OCI-LY7 (cell line): ENCODE measurements around the gene FAM174B. TPM values are rescaled to one million over a fixed set of nuclear protein-coding genes. Genes with fewer than 3 reads are reported as not detected.

Experiments used
- BruUV-seq: library from RNA; stranded (reverse); fragments of 400-500 nt; replicated peaks from 2 replicates; lab custom pipeline; 2021; lab: Mats Ljungman, UMichigan
- CTCF ChIA-PET: fragments of 300-600 bp; sonication (Branson Sonifier 250); formaldehyde crosslinking; loops from one replicate; lab custom pipeline; 2022; ENCODE audit warnings: antibody characterized with exemption; ENCODE audit not compliant: unreplicated experiment; lab: Charles Lee
- POLR2A ChIA-PET: fragments of 300-600 bp; sonication (Branson Sonifier 250); formaldehyde crosslinking; loops from one replicate; lab custom pipeline; 2022; ENCODE audit warnings: antibody characterized with exemption; lab: Charles Lee
- DNase-seq: peaks from one replicate; pipeline ENCODE4 v3.0.0-alpha.2; 2015; ENCODE audit warnings: low spot score
- H2AFZ ChIP-seq: fragments of 200-600 bp; sonication (generic), shearing (Covaris generic); 2 replicates; pipeline ENCODE4 v1.6.1; 2014; ENCODE audit warnings: mild to moderate bottlenecking, antibody characterized with exemption, low read length, moderate library complexity
- H3K27ac ChIP-seq: fragments of 200-600 bp; sonication (generic); 2 replicates; pipeline ENCODE4 v1.5.1; 2014; ENCODE audit warnings: mixed run types, low read depth, mild to moderate bottlenecking, moderate library complexity, low read length, inconsistent platforms; ENCODE audit not compliant: poor library complexity, severe bottlenecking
- H3K36me3 ChIP-seq: fragments of 200-600 bp; sonication (generic); 2 replicates; pipeline ENCODE4 v1.6.1; 2014; ENCODE audit warnings: mild to moderate bottlenecking, antibody characterized with exemption, low read length, moderate library complexity, mixed read lengths; ENCODE audit not compliant: insufficient read depth
- H3K4me1 ChIP-seq: fragments of 200-600 bp; sonication (generic); 2 replicates; pipeline ENCODE4 v1.5.1; 2014; ENCODE audit warnings: mild to moderate bottlenecking, low read length; ENCODE audit not compliant: insufficient read depth, poor library complexity, severe bottlenecking
- H3K4me2 ChIP-seq: fragments of 200-600 bp; sonication (generic); 2 replicates; pipeline ENCODE4 v1.6.1; 2014; ENCODE audit warnings: mild to moderate bottlenecking, low read length
- H3K4me3 ChIP-seq: fragments of 200-600 bp; sonication (generic); 2 replicates; pipeline ENCODE4 v1.5.1; 2014; ENCODE audit warnings: mild to moderate bottlenecking, low read depth, low read length; ENCODE audit not compliant: poor library complexity, severe bottlenecking
- H3K79me2 ChIP-seq: fragments of 200-600 bp; sonication (generic); 2 replicates; pipeline ENCODE4 v1.6.1; 2016; ENCODE audit warnings: low read depth, mild to moderate bottlenecking, low read length, moderate library complexity, mixed read lengths; ENCODE audit not compliant: insufficient read depth
- H3K9me2 ChIP-seq: fragments of 200-600 bp; sonication (generic); 2 replicates; pipeline ENCODE4 v1.6.1; 2016; ENCODE audit warnings: mild to moderate bottlenecking, low read length, mixed read lengths; ENCODE audit not compliant: insufficient read depth
- H3K9me3 ChIP-seq: fragments of 200-600 bp; sonication (generic); 2 replicates; pipeline ENCODE4 v1.6.1; 2014; ENCODE audit warnings: mild to moderate bottlenecking, mixed run types, low read length, mixed read lengths
- H4K20me1 ChIP-seq: fragments of 200-600 bp; sonication (generic); 2 replicates; pipeline ENCODE4 v1.6.1; 2014; ENCODE audit warnings: mild to moderate bottlenecking, antibody characterized with exemption, low read length, moderate library complexity, mixed read lengths; ENCODE audit not compliant: insufficient read depth
- EZH2phosphoT487 ChIP-seq: fragments of 200-600 bp; sonication (generic); IDR thresholded peaks from 2 replicates; pipeline ENCODE4 v1.6.1; 2018; ENCODE audit warnings: low read depth, borderline replicate concordance, mild to moderate bottlenecking, mixed run types, antibody characterized with exemption, low read length, moderate library complexity, mixed read lengths
- intact Hi-C: fragments of 100-400 bp; cut with micrococcal nuclease; formaldehyde crosslinking; loops from one replicate; pipeline ENCODE4 v1.10.0; 2022; ENCODE audit not compliant: unreplicated experiment
- total RNA-seq, 2 experiments: library from RNA; depleted of rRNA in 1 of 2; stranded (reverse); fragments of >200 nt in 1 of 2; shearing (Covaris generic) in 1 of 2; gene quantifications; 2 replicates each; pipeline ENCODE4 v1.2.3, GENCODE V29; 2014 to 2022
- TF ChIP-seq, protein P1 (sequence below): fragments of 200-600 bp; sonication (generic); conservative IDR thresholded peaks from 2 replicates; pipeline ENCODE4 v1.5.1; 2014; ENCODE audit warnings: mild to moderate bottlenecking, antibody characterized with exemption, low read length, moderate library complexity, mixed read lengths

The FAM174B gene
- total RNA-seq, 2 experiments from 2014 or later, result 1.3 to 24.4 TPM

DNA sequence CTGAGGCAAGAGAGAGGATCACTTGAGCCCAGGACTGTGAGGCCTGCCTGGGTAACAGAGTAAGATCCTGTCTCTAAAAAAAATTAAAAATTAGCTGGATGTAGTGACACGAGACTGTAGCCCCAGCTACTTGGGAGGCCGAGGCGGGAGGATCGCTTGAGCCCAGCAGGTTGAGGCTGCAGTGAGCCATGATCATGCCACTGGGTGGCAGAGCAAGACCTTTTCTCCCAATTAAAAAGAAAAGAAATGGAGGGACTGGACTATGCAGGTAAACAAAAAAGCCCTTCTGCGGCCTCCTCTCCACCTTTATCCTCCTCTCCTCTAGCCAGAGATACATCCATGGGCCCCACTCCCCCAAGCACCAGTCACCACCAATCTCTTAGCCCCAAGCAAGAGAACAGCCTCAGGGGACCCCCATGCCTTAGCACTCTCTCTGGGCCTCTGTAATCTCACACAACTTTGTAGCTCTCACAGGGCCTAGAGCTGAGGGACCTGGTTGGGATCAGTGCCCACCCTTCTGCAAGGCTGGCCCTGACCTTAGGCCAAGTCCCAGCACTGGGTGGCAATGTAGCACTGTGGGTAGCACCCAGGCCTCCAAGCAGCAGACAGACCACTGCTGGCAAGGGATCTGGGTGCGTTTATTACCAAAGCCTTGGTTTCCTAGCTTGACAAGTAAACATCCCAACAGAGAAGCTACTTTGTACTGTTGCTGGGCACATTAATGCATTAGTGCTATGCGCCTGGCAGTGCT, 43.4 kb downstream of the FAM174B start:
- TF ChIP-seq, protein P1, sequence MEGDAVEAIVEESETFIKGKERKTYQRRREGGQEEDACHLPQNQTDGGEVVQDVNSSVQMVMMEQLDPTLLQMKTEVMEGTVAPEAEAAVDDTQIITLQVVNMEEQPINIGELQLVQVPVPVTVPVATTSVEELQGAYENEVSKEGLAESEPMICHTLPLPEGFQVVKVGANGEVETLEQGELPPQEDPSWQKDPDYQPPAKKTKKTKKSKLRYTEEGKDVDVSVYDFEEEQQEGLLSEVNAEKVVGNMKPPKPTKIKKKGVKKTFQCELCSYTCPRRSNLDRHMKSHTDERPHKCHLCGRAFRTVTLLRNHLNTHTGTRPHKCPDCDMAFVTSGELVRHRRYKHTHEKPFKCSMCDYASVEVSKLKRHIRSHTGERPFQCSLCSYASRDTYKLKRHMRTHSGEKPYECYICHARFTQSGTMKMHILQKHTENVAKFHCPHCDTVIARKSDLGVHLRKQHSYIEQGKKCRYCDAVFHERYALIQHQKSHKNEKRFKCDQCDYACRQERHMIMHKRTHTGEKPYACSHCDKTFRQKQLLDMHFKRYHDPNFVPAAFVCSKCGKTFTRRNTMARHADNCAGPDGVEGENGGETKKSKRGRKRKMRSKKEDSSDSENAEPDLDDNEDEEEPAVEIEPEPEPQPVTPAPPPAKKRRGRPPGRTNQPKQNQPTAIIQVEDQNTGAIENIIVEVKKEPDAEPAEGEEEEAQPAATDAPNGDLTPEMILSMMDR, result no peak
- TF ChIP-seq EZH2phosphoT487, result no peak
- BruUV-seq, result no TSS peak
- Histone ChIP-seq H3K4me3 (no peak overlapping the region), H3K9me2 (no peaks in the 10 kb centered on the region), H3K4me2 (no peak overlapping the region), H4K20me1 (no peaks in the 10 kb centered on the region), H3K27ac (no peak overlapping the region), H3K9me3 (no peaks in the 10 kb centered on the region), H2AFZ (no peak overlapping the region), H3K36me3 (no peaks in the 10 kb centered on the region), H3K4me1 (no peaks in the 10 kb centered on the region), H3K79me2 (no peaks in the 10 kb centered on the region)
- DNase-seq, result peak; percentile 2
- intact Hi-C loops, result no loop called here
- POLR2A ChIA-PET, result no interaction called here
- CTCF ChIA-PET, result no interaction called here

GRCh38 chr15:92611150-92611549, 44.4 kb downstream of the FAM174B start:
- no TSS peak for BruUV-seq
- no peak overlapping the region for H3K27ac ChIP-seq
- no peaks in the 10 kb centered on the region for H3K79me2 ChIP-seq
- H2AFZ ChIP-seq, result no peak overlapping the region
- no peak overlapping the region for H3K4me2 ChIP-seq
- POLR2A ChIA-PET, result no interaction called here
- no peaks in the 10 kb centered on the region for H3K9me2 ChIP-seq
- no peaks in the 10 kb centered on the region for H3K36me3 ChIP-seq
- DNase-seq, result no peak
- H3K4me3 ChIP-seq, result no peak overlapping the region
- intact Hi-C loops, result no loop called here
- no peaks in the 10 kb centered on the region for H4K20me1 ChIP-seq
- TF ChIP-seq EZH2phosphoT487, result no peak
- TF ChIP-seq, protein P1, result no peak
- no peaks in the 10 kb centered on the region for H3K9me3 ChIP-seq
- CTCF ChIA-PET, result no interaction called here
- no peaks in the 10 kb centered on the region for H3K4me1 ChIP-seq

DNA sequence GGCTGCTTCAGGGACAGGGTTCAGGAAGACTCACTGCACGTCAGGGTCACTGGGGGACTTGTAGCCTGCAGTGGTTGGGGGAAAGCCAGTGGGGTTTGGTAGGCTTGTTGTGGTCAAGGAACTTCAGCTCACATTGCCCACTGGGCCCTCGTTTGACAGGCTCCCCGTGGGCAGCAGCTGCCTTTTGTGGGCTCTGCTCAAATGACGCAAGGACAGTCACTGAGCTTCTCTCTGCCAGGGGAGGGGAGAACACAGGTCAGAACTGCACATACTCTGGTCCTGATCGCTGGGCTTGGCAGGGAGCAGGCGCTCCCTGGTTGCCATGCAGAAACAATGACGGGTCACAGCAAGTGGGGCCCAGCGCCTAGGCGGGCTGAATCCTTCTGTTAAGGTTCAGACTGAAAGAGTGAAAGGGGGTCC, 45.5 kb downstream of the FAM174B start:
- no TSS peak for BruUV-seq
- POLR2A ChIA-PET, result no interaction called here
- intact Hi-C loops, result no loop called here

More for the DNA sequence above, 45.5 kb downstream of the FAM174B start:
- no peaks in the 10 kb centered on the region for H3K4me1 ChIP-seq
- H3K4me3 ChIP-seq, result no peak overlapping the region
- no peak overlapping the region for H3K4me2 ChIP-seq
- no peak overlapping the region for H3K27ac ChIP-seq
- no peak for TF ChIP-seq EZH2phosphoT487
- TF ChIP-seq, protein P1, result no peak
- no peaks in the 10 kb centered on the region for H3K9me3 ChIP-seq
- no peaks in the 10 kb centered on the region for H3K9me2 ChIP-seq
- no peaks in the 10 kb centered on the region for H3K36me3 ChIP-seq
- no peaks in the 10 kb centered on the region for H4K20me1 ChIP-seq
- DNase-seq, result no peak
- CTCF ChIA-PET, result no interaction called here
- H2AFZ ChIP-seq, result no peak overlapping the region
- H3K79me2 ChIP-seq, result no peaks in the 10 kb centered on the region
